GM20000 (cell line): ENCODE results near the gene RAB3B.

Experiments
- DNase-seq: peaks from one replicate; pipeline ENCODE4 v3.0.0; 2012; ENCODE audit warnings: low spot score
- TF ChIP-seq, protein P1 (sequence below): IDR thresholded peaks from 2 replicates; pipeline ENCODE4 v1.5.1; 2012; ENCODE audit warnings: mild to moderate bottlenecking, control low read depth; ENCODE audit errors: extremely low read depth, missing control alignments

The RAB3B gene

DNA sequence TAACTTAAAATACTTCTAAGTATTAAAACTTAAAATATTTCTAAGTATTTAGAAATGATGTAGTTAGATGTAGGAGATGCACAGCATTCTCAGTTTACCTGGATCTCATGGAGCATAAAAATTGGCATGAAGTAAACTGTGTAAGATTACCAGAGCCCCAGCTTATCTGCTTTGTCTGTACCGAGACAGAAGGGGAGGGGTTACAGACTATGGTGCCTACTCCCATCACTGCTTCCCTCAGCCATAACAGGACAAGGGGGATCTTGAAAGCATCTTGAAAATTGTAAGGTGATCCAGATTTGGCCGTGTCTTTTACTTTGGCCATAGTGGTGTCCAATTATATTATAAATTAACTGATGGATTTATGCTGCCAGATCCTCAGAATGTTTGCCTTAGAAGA lies 130.8 kb downstream of the RAB3B start:
- TF ChIP-seq, protein P1, sequence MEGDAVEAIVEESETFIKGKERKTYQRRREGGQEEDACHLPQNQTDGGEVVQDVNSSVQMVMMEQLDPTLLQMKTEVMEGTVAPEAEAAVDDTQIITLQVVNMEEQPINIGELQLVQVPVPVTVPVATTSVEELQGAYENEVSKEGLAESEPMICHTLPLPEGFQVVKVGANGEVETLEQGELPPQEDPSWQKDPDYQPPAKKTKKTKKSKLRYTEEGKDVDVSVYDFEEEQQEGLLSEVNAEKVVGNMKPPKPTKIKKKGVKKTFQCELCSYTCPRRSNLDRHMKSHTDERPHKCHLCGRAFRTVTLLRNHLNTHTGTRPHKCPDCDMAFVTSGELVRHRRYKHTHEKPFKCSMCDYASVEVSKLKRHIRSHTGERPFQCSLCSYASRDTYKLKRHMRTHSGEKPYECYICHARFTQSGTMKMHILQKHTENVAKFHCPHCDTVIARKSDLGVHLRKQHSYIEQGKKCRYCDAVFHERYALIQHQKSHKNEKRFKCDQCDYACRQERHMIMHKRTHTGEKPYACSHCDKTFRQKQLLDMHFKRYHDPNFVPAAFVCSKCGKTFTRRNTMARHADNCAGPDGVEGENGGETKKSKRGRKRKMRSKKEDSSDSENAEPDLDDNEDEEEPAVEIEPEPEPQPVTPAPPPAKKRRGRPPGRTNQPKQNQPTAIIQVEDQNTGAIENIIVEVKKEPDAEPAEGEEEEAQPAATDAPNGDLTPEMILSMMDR: no peak
- DNase-seq: no peak

DNA sequence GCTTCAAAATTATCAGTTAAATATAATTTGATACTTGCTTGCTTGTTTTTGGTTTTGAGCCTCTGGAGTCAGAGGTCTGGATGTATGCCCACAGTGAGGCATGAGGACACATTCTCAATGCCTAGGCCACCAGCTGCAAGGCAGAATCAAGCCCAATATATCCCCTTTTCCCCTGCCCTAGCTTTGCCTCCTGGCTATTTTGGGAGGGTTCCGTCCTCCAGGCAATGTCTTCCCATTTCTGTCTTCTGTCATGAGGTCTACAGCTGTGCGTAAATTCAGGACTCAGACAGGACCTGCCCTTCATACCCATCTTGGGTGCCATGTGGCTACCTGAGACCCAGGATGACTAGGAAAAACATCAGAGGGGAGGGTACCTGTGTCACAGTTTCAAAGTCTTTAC lies 131.2 kb downstream of the RAB3B start:
- TF ChIP-seq, protein P1: no peak
- no peak for DNase-seq

DNA sequence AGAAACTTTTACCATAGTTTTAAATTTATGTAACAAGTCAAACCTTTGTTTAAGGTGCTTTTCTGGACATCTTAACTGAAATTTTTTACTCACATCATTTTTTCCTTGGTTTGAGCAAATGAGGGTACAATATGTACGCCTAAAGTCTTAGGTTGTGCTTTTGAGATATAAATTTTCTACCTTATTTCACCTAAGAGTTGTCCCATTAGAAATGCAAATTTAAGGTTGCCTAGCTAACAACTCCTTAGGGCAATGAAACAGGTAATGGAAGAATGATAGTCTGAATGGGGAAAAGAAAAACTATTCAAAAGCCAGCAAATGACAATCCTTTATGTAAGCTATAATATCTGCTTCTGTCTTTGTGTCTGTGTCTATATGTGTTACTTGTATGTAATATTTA lies 131.6 kb downstream of the RAB3B start:
- DNase-seq: no peak
- TF ChIP-seq, protein P1: no peak
